HG03280 (cell line): ENCODE measurements around the gene ENPP5.
"Not testable (repeated sequence)": the region's sequence is repeated elsewhere in the genome, so short reads cannot be mapped to it uniquely, and the experiment has no call there.

Experiments used
- ATAC-seq: cut with Tn5 transposase; IDR thresholded peaks from one replicate; pipeline ENCODE4 v1.9.1; 2021; ENCODE audit warnings: mild to moderate bottlenecking, moderate library complexity; ENCODE audit not compliant: unreplicated experiment

Gene ENPP5

DNA sequence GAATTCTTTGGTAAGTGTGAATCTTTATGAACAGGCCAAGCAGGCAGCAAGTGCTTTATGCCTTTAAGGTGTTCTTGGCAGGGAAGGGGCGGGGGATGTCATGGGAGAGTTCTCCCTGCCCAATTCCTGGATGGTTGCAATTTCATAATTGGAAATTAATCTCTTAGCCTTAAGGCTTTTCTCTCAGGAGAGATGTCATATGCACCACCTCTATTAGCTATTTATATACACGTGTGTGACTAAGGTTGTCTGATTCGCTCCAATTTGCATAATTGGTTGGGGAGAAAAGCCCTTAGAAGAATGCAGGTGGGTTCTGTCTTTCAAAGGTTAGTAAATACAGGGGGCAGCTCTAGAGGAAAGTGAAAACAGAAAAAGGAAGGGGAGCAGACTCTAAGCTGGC, 5.2 kb upstream of the ENPP5 start:
- no peak for ATAC-seq

DNA sequence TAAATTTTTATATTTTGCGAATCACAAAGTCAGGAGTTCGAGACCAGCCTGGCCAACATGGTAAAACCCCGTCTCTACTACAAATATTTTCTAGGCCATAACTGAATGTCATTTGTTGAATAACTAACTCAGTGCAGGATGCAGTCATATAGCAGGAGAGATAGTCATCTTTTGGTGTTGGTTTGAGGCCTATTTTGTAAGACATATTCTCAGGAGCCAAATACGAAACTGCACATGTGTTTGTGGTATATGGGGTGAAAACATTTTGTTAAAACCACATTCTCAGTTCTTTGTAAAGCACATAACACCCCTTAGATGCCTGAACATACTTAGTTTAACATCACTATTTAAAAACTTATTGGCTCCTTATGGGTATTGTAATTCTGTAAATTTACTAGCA, 4.7 kb upstream of the ENPP5 start:
- peak; percentile 77 for ATAC-seq

DNA sequence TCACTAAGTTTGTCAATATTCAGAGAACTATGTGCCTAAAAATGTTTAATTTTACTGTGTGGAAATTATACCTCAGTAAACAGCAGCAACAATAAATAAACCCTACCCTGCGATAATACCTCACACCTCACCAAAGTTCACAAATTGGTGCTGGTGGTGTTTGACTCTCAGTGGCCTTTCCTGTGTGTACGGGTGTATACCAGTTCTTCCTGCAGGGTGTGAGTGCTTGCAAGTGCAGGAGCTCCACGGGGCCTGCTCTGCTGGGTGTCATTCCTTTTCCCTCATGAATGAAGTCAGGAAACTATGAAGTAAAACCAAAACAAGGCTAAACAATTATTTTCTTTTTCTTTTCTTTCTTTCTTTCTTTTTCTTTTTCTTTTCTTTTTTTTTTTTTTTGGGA, 4.1 kb upstream of the ENPP5 start:
- no peak for ATAC-seq

DNA sequence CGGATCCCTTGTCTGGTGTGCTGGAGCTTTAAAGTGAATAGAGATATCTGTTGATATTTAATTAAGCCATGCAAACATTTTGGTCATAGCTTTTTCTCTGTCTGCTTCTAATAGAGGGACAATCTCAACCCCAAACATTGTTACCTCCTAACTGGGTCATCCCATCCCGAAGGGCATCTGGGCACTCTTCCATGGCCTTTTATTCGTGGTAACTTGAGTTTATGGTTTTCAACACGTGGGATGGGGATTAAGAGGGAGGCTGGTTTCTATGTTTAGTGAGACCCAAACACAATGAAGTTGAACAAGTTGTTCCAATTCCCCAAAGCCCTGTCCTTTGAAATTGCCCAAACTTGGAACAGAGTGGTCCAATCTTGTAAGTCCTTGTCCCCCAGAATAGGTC, 1.4 kb upstream of the ENPP5 start:
- ATAC-seq: no peak

DNA sequence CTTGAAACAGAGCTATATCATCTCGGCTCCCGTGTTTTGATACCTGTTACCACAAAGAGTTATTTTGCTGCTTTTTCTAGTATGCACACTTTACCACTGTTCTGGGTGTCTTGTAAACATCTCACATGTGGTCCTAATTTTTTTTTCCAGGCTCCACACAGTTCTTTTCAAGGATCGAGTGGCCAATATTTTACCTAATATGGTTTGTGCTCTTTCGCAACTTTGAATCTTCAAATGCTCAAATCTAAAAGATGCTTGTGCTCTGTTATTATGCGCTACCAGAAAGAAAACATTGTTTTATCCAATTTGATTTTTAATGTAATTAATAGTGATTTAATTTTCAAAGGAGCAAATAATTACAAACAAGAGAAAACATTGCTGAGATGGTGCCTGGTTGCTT, 10.7 kb downstream of the ENPP5 start:
- no peak for ATAC-seq

DNA sequence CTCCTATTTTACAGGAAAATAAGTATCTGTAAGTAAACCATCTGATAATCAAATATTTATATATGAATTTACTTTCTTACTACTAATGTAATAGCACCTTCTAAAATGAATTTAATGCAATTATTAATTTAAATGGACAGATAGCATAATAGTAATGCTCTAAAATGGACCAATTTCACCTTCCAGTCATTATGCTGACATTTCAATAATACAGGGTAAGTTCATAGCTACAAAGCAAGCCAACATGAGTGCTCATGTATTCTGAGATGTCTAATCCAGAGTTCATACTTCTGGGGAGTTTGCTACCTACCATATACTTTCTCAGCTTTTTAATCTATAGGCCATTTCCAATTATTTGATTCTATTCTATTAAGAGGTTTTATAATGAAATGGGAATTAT, 11.6 kb downstream of the ENPP5 start:
- ATAC-seq: no peak

DNA sequence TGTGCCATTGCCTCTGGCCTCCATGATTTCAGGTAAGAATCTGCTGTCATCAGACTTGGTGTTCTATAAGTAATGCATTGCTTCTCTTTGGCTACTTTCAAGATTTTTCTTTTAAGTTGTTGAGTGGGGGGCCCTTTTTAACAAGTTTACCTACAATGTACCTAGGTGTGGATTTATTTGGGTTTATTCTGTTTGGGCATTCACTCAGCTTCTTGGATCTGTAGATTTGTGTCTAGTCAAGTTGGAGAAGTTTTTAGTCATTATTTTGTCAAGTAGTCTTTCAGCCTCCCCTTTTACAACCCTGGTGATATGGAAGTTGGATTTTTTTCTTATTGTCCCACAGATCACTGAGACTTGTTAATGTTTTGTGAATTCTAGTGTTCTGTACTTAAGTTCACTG, 14.1 kb downstream of the ENPP5 start:
- no peak for ATAC-seq

DNA sequence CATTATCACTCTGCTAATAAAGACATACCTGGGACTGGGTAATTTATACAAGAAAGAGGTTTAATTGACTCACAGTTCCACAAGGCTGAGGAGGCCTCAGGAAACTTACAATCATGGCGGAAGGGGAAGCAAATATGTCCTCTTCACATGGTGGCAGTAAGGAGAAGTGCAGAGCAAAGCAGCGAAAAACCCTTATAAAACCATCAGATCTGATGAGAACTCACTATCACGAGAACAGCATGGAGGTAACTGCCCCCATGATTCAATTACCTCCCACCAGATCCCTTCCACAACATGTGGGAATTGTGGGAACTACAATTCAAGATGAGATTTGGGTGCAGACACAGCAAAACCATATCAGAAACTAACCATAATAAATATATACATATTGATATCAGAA, 21.7 kb downstream of the ENPP5 start:
- not testable (repeated sequence) for ATAC-seq

DNA sequence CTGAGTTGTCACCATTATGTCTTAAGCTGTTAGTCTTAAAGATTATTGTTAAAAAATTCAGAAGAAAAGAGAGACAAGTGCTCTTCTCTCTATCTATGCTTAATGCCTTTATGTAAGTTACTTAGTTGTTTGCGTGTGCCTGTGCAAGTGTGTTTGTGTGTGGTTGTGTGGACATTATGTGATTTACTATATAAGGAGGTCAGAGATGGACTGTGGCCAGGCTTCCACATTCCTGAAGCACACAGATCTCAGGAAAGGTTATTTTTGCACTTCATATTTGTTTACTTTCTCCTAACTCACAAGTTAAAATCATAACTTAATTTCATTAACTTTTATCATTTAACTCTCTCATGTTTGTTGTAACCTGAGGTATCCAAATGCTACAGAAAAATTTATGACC, 26.5 kb downstream of the ENPP5 start:
- ATAC-seq: no peak

DNA sequence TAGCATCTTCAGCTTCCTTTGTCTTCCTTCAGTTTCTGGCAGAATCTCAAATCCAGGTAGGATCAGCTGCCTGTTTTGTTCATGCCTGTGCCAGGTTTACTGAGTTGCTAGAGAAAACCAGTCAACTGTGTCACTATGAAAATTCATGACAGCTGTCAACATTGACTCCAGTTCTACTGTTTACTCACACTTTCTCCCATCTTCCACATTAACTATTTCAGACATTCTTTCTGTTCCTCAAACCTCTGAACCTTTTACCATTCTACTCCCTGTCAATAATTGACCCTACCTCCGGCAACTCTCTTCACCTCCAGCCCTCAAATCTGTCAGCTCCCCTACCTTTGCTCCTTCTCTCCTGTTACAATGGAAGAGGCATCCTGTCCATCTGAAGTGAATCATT, 32.5 kb downstream of the ENPP5 start:
- ATAC-seq: peak; percentile 44

DNA sequence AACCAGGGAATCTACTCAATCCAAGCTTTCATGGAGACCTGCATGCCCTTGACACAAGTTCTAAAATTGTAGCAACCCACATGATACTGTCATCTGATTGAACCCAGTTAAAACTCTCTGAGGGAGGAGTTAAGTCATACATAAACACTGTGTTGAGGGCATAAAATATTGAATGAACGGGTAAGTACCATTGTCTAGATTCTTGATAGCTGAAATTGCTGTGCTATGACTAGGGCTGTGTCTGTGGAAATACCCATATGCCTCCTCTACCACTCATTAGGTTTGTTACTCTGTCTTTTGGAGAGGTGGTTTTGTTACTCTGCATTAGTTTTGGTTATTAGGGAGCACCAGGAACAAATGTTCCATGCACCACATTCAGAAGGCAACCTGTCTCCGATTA, 33.4 kb downstream of the ENPP5 start:
- no peak for ATAC-seq

DNA sequence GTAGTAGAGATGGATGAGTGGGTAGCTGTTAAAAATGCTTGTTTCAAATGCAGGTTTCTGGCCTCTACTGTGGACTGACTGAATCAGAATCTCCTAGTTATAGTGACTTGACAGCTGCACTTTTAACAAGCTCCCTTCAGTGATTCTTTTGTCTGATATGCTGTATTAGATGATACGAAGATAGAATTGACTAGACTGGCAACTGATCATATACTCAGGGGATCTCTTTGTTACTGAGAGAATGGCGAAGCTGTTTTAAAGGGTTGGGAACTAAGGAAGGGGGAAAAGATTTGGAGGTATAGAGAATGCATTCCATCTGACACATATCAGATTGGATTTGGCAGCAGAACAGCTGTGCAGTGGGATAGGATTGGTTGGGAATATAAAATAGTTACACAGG, 33.9 kb downstream of the ENPP5 start:
- no peak for ATAC-seq

DNA sequence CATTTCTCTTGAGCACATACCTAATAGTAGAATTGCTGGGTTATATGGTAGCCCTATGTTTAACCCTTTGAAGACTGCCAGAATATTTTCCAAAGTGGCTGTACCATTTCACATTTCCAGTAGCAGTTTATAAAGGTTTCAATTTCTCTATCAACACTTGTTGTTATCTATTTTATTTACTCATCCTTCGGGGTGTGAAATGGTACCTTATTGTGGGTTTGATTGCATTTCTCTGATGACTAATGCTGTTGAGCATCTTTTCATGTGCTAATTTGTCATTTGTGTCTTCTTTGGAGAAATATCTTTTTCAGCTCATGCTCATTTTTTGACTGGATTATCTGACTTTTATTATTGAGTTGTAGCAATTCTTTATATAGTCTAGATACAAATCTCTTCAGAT, 35.6 kb downstream of the ENPP5 start:
- ATAC-seq: no peak

DNA sequence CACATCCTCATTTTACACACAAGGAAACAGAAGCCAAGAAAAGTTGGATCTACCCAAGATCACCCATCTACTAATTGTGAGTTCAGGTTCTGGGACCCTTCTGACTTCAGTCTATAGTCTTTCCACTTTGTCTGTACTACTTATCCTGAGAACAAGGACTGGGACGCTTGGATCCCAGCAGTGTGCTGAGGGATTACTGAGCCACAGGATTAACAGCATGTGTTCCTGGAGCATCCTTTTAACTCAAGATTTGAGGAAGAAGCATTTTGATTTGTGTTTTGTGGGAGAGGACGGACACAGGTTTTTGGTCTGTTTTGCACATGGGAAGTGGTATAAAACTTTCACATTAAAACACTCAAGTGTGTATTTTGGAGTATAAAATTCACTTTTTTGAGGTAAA, 36.6 kb downstream of the ENPP5 start:
- no peak for ATAC-seq

DNA sequence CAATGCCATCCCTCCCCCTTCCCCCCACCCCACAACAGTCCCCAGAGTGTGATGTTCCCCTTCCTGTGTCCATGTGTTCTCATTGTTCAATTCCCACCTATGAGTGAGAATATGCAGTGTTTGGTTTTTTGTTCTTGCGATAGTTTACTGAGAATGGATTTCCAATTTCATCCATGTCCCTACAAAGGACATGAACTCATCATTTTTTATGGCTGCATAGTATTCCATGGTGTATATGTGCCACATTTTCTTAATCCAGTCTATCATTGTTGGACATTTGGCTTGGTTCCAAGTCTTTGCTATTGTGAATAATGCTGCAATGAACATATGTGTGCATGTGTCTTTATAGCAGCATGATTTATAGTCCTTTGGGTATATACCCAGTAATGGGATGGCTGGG, 39.5 kb downstream of the ENPP5 start:
- ATAC-seq: not testable (repeated sequence)

DNA sequence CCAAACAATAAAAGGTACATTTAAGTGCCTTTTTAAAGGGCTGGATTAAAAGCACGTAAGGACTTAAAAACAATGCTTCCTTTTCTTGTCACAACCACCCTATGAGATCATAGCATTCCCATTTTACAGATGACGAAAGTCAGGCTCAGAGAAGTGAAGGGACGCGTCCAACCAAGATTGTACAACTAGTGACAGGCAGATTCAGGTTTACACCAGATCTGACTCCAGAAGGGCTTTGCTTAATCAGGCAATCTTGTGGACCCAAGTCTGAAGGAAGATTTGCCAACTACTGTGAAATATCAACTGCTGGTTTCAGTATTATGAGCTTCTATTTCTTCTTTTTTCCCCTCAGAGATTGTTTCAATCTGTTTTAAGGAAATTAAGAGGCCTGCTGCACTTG, 40.1 kb downstream of the ENPP5 start:
- no peak for ATAC-seq

DNA sequence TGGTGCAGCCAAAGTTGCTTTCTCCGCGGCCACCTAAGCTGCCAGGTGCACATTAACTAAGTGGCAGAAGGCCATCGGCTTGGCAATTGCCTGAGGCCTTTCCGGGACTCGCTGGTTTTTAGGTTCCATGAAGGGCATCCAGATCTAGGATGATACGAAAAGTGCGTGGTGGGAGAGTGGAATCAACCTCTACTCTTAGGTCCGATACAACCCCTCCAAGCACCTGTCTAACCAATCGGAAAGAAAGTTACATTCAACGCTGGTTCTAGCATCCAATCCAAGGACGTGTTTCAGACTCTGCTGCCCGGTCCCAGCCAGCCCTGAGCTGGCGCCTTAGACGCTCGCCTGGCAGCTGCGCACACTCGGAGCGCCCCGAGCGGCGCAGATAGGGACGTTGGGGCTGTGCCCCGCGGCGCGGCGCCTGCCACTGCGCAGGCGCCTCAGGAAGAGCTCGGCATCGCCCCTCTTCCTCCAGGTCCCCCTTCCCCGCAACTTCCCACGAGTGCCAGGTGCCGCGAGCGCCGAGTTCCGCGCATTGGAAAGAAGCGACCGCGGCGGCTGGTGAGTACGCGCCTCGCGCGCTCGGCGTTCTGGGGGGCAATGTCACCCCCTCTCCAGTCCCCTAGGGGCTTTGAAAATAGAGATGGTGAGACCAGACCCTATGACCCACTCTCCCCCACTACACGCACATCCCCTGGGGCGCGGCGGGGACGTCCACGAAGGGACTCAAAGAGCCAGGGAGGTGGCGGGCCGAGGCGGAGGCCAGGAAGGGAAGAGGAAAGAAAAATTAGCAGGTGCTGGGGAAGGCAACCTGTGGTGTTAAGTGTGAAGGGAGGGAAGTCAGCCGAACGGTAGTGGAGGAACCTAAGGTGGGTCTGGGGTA, 40.9 kb downstream of the ENPP5 start, which contains the start of gene ENPP4:
TSS of gene ENPP4 (plus strand) at position 361 of the 883 bp plus-strand sequence. CDS start 9,595 bp downstream, outside the sequence.
- ATAC-seq: peak; percentile 98

DNA sequence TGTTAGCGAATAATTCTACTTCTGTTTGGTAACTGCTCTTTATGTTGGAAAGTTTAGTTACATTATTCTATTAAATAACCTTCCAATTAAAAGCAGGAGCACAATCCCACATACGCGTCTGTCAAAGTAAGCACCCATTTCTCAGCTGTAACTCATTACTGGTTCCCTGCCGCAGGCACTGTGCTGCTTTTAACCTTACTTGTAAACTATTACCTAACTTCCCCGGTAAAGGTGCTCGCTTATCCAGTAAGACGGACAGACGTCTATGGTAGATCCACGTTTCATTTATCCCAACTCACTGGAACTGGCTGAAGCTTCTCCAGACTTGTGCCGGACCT, 41.5 kb downstream of the ENPP5 start:
- peak; percentile 12 for ATAC-seq

DNA sequence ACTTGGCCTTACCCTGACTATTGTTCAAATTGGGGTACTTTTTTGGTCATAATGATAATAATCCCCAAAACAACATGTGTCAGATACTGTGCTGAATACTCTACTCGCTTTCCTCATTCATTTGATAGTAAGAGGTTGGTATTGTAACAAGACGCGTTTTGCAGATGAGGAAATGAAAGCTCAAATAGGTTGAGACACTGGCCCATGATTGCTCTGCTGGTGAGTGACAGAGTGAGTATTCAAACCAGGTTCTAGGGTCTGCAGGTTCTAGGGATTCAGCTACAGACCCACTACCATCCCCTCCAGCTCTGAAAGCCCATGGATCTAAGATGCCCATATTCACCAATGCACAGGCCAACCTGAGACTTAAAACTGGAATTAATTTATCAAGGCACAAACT, 42.3 kb downstream of the ENPP5 start:
- peak; percentile 27 for ATAC-seq

DNA sequence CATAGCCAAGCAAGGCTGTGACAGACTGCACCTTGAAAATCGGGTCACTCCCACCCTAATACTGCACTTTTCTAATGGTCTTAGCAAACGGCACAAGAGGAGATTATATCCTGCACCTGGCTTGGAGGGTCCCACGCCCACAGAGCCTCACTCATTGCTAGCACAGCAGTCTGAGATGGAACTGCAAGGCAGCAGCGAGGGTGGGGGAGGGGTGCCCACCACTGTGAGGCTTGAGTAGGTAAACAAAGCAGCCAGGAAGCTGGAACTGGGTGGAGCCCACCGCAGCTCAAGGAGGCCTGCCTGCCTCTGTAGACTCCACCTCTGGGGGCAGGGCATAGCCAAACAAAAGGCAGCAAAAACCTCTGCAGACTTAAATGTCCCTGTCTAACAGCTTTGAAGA, 51.1 kb downstream of the ENPP5 start:
- not testable (repeated sequence) for ATAC-seq

DNA sequence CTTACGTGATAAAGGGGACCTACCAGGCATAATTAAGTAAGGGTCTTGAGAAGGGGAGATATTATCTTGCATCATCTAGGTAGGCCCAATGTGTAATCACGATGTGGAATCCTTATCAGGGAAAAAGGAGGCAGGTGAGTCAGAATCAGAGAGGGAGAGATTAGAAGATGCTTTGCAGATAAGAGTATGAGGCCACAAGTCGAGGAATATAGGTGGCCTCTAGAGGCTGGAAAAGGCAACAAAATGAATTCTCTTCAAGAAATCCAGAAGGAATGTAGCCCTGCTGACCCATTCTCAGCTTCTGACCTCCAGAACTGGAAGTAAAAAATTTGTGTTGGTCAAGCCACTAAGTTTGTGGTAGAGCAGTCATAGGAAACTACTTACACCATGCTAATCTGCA, 51.9 kb downstream of the ENPP5 start:
- ATAC-seq: no peak

DNA sequence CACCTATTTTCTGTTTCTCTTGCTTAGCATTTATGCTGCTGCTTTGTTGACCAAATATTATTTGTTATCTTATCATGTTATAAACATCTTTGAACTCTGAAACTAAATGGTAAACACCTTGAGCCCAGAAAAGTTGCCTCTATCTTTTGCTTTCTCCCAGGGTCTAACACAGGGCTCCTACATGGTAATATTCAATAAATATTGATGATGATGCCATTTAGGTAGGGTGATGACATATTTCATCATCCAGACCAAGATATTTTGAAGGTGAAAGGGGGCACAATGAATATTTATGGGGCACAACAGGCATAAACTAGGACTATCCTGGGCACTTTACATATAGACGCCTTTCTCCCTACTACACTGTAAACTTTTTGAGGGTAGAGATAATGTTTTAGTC, 52.6 kb downstream of the ENPP5 start:
- no peak for ATAC-seq

DNA sequence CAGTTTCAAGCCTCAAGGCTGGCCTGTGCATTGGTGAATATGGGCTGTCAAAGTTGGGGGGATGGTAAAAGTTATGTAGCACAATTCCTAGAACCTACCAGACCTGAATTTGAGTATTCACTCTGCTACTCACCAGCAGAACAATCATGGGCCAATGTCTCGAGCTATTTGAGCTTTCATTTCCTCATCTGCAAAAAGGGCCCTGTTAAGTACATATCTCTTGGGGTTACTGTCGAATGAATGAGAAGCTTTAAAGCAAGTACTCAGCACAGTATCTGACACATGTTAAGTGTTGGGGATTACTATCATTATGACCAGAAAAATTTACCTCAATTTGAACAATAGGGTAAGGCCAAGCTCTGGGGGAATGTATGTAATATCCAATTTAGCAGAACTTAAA, 54.5 kb downstream of the ENPP5 start:
- ATAC-seq: no peak
